IPS-18c (cell line): ENCODE data around the gene KRT32.

Experiments used
- H3K4me3 ChIP-seq: 2 replicates; pipeline ENCODE4 v1.7.0; 2013; ENCODE audit warnings: low read depth, mild to moderate bottlenecking, low read length, moderate library complexity; ENCODE audit not compliant: insufficient read depth
- H3K9me3 ChIP-seq: one replicate; pipeline ENCODE4 v1.6.1; 2013; ENCODE audit warnings: mild to moderate bottlenecking, low read length, moderate library complexity; ENCODE audit not compliant: control insufficient read depth, insufficient read depth

The KRT32 gene

GRCh38 chr17:41478237-41478636 is 11.1 kb upstream of the KRT32 start:
- Histone ChIP-seq H3K9me3 (no peaks in the 10 kb centered on the region), H3K4me3 (no peak overlapping the region)

GRCh38 chr17:41476866-41477815 is 10.0 kb upstream of the KRT32 start:
- Histone ChIP-seq H3K4me3 (no peak overlapping the region), H3K9me3 (no peaks in the 10 kb centered on the region)

- H3K9me3 ChIP-seq: no peaks in the 10 kb centered on the region
- no peak overlapping the region for H3K4me3 ChIP-seq
Observed at GRCh38 chr17:41475421-41475820, 8.2 kb upstream of the KRT32 start.

GRCh38 chr17:41474863-41475262 is 7.7 kb upstream of the KRT32 start:
- H3K4me3 ChIP-seq: no peak overlapping the region
- no peaks in the 10 kb centered on the region for H3K9me3 ChIP-seq

- Histone ChIP-seq H3K4me3 (no peak overlapping the region), H3K9me3 (peaks cover 2% of the 10 kb centered on the region)
Observed at GRCh38 chr17:41468346-41468745, 1.2 kb upstream of the KRT32 start.

GRCh38 chr17:41467561-41467960 is 375 bp upstream of the KRT32 start:
- Histone ChIP-seq H3K9me3 (peaks cover 2% of the 10 kb centered on the region), H3K4me3 (no peak overlapping the region)

GRCh38 chr17:41464682-41465081 is 2.5 kb downstream of the KRT32 start:
- Histone ChIP-seq H3K4me3 (no peak overlapping the region), H3K9me3 (peaks cover 2% of the 10 kb centered on the region)

GRCh38 chr17:41464173-41464572 is 3.0 kb downstream of the KRT32 start:
- Histone ChIP-seq H3K4me3 (no peak overlapping the region), H3K9me3 (peaks cover 2% of the 10 kb centered on the region)

- H3K4me3 ChIP-seq: no peak overlapping the region
- peaks cover 2% of the 10 kb centered on the region for H3K9me3 ChIP-seq
Observed at GRCh38 chr17:41463746-41464145, 3.4 kb downstream of the KRT32 start.

GRCh38 chr17:41462705-41463104 is 4.5 kb downstream of the KRT32 start:
- Histone ChIP-seq H3K4me3 (no peak overlapping the region), H3K9me3 (peaks cover 2% of the 10 kb centered on the region)

GRCh38 chr17:41457676-41458075 is 9.5 kb downstream of the KRT32 start:
- H3K9me3 ChIP-seq: peaks cover 3% of the 10 kb centered on the region
- H3K4me3 ChIP-seq: no peak overlapping the region

- no peak overlapping the region for H3K4me3 ChIP-seq
- peaks cover 8% of the 10 kb centered on the region for H3K9me3 ChIP-seq
Observed at GRCh38 chr17:41456204-41456603, 11.0 kb downstream of the KRT32 start.

GRCh38 chr17:41455236-41455635 is 11.9 kb downstream of the KRT32 start:
- Histone ChIP-seq H3K4me3 (no peak overlapping the region), H3K9me3 (peaks cover 8% of the 10 kb centered on the region)

GRCh38 chr17:41453066-41453465 is 14.1 kb downstream of the KRT32 start:
- Histone ChIP-seq H3K9me3 (peaks cover 8% of the 10 kb centered on the region), H3K4me3 (no peak overlapping the region)

- Histone ChIP-seq H3K4me3 (no peak overlapping the region), H3K9me3 (peaks cover 7% of the 10 kb centered on the region)
Observed at GRCh38 chr17:41452281-41452680, 14.9 kb downstream of the KRT32 start.

- no peak overlapping the region for H3K4me3 ChIP-seq
- H3K9me3 ChIP-seq: peaks cover 7% of the 10 kb centered on the region
Observed at GRCh38 chr17:41451154-41451728, 15.9 kb downstream of the KRT32 start.

GRCh38 chr17:41449008-41449407 is 18.2 kb downstream of the KRT32 start:
- peaks cover 9% of the 10 kb centered on the region for H3K9me3 ChIP-seq

GRCh38 chr17:41448506-41448905 is 18.7 kb downstream of the KRT32 start:
- Histone ChIP-seq H3K9me3 (peaks cover 9% of the 10 kb centered on the region), H3K4me3 (no peak overlapping the region)

More at GRCh38 chr17:41449008-41449407, 18.2 kb downstream of the KRT32 start:
- no peak overlapping the region for H3K4me3 ChIP-seq
